Measurements from ENCODE around the gene ASTN2. TPM values are rescaled to one million over a fixed set of nuclear protein-coding genes. Genes with fewer than 3 reads are reported as not detected.

The ASTN2 gene
- total RNA-seq, 4 donors from 2014 or later, result 3.0 to 7.0 (median 5.2) TPM

- Histone ChIP-seq H3K27ac (no peak overlapping the region), H3K27me3 (no peaks in the 10 kb centered on the region), H3K4me1 (no peaks in the 10 kb centered on the region), H3K36me3 (no peaks in the 10 kb centered on the region), H3K4me3 (no peak overlapping the region), H3K9me3 (no peaks in the 10 kb centered on the region)
- DNase-seq, result no peak
- intact Hi-C loops (cut with DNase I; ENCODE audit: low total_unique reads) (no loop called here), in situ Hi-C loops (cut with MboI; ENCODE audit: low pct_ligation_motif_present in 1 of 4, low pct_unique_long_range_greater_than_20kb in 1 of 4, low sequenced_read_pairs in 3 of 4) (loop anchor here in 1 of 4 donors (25.0 kb wide), 1 partner anchor 467 kb away; the partner anchor contains the start of gene PAPPA)
- TF ChIP-seq CTCF (IDR thresholded peaks at IDR 0.05), result no peak
- TF ChIP-seq EP300 (IDR thresholded peaks at IDR 0.05; ENCODE audit: low read depth), result no peak
- no peak for TF ChIP-seq POLR2AphosphoS5 (IDR thresholded peaks at IDR 0.05)
- TF ChIP-seq POLR2A (IDR thresholded peaks at IDR 0.05), result no peak
- 54 to 60% methylated on average over 2 to 3 of the region's 3 CpGs for WGBS, 2 donors (ENCODE audit: low coverage in 1 of 2)
These were observed 785.2 kb downstream of the ASTN2 start for GRCh38 chr9:116629634-116630033.

GRCh38 chr9:116628716-116629115 is 786.1 kb downstream of the ASTN2 start:
- Histone ChIP-seq H3K9me3 (no peaks in the 10 kb centered on the region), H3K27ac (no peak overlapping the region), H3K4me1 (no peaks in the 10 kb centered on the region), H3K36me3 (no peaks in the 10 kb centered on the region), H3K27me3 (no peaks in the 10 kb centered on the region), H3K4me3 (no peak overlapping the region)
- DNase-seq, result no peak
- in situ Hi-C loops (cut with MboI; ENCODE audit: low pct_ligation_motif_present in 1 of 4, low pct_unique_long_range_greater_than_20kb in 1 of 4, low sequenced_read_pairs in 3 of 4), result loop anchor here in 1 of 4 donors (25.0 kb wide), 1 partner anchor 466 kb away; the partner anchor contains the start of gene PAPPA
- 69 to 72% methylated on average over 4 of the region's 4 CpGs for WGBS, 2 donors (ENCODE audit: low coverage in 1 of 2)
- intact Hi-C loops (cut with DNase I; ENCODE audit: low total_unique reads), result no loop called here
- no peak for TF ChIP-seq EP300 (IDR thresholded peaks at IDR 0.05; ENCODE audit: low read depth)

GRCh38 chr9:116627433-116627832 is 787.4 kb downstream of the ASTN2 start:
- H3K9me3 ChIP-seq, result no peaks in the 10 kb centered on the region
- no peaks in the 10 kb centered on the region for H3K4me1 ChIP-seq
- no peak overlapping the region for H3K4me3 ChIP-seq
- H3K27ac ChIP-seq, result no peak overlapping the region
- TF ChIP-seq CTCF (IDR thresholded peaks at IDR 0.05), result no peak
- TF ChIP-seq EP300 (IDR thresholded peaks at IDR 0.05; ENCODE audit: low read depth), result no peak
- no peak for TF ChIP-seq POLR2AphosphoS5 (IDR thresholded peaks at IDR 0.05)
- TF ChIP-seq POLR2A (IDR thresholded peaks at IDR 0.05), result no peak
- no peak for DNase-seq
- no peaks in the 10 kb centered on the region for H3K36me3 ChIP-seq
- intact Hi-C loops (cut with DNase I; ENCODE audit: low total_unique reads), result no loop called here
- WGBS, 2 donors (ENCODE audit: low coverage in 1 of 2), result 97 to 100% methylated on average over 1 to 2 of the region's 2 CpGs
- in situ Hi-C loops (cut with MboI; ENCODE audit: low pct_ligation_motif_present in 1 of 4, low pct_unique_long_range_greater_than_20kb in 1 of 4, low sequenced_read_pairs in 3 of 4), result loop anchor here in 1 of 4 donors (25.0 kb wide), 1 partner anchor 465 kb away; the partner anchor contains the start of gene PAPPA
- H3K27me3 ChIP-seq, result no peaks in the 10 kb centered on the region

GRCh38 chr9:116626762-116627161 is 788.1 kb downstream of the ASTN2 start:
- no peak for DNase-seq
- Histone ChIP-seq H3K9me3 (no peaks in the 10 kb centered on the region), H3K4me3 (no peak overlapping the region), H3K27ac (no peak overlapping the region), H3K36me3 (no peaks in the 10 kb centered on the region), H3K4me1 (no peaks in the 10 kb centered on the region), H3K27me3 (no peaks in the 10 kb centered on the region)
- in situ Hi-C loops (cut with MboI; ENCODE audit: low pct_ligation_motif_present in 1 of 4, low pct_unique_long_range_greater_than_20kb in 1 of 4, low sequenced_read_pairs in 3 of 4) (loop anchor here in 1 of 4 donors (25.0 kb wide), 1 partner anchor 464 kb away; the partner anchor contains the start of gene PAPPA), intact Hi-C loops (cut with DNase I; ENCODE audit: low total_unique reads) (no loop called here)
- TF ChIP-seq POLR2AphosphoS5 (IDR thresholded peaks at IDR 0.05), result no peak
- TF ChIP-seq CTCF (IDR thresholded peaks at IDR 0.05), result no peak
- no peak for TF ChIP-seq EP300 (IDR thresholded peaks at IDR 0.05; ENCODE audit: low read depth)
- no peak for TF ChIP-seq POLR2A (IDR thresholded peaks at IDR 0.05)
- WGBS, 2 donors (ENCODE audit: low coverage in 1 of 2), result 88 to 92% methylated on average over 3 of the region's 3 CpGs

- intact Hi-C loops (cut with DNase I; ENCODE audit: low total_unique reads), result no loop called here
These were observed 791.1 kb downstream of the ASTN2 start for GRCh38 chr9:116623715-116624114.

More at GRCh38 chr9:116623715-116624114, 791.1 kb downstream of the ASTN2 start:
- in situ Hi-C loops (cut with MboI; ENCODE audit: low pct_ligation_motif_present in 1 of 4, low pct_unique_long_range_greater_than_20kb in 1 of 4, low sequenced_read_pairs in 3 of 4), result no loop called here
- no peak for DNase-seq
- Histone ChIP-seq H3K4me1 (no peaks in the 10 kb centered on the region), H3K4me3 (no peak overlapping the region), H3K36me3 (no peaks in the 10 kb centered on the region), H3K27me3 (no peaks in the 10 kb centered on the region), H3K9me3 (no peaks in the 10 kb centered on the region), H3K27ac (peak overlapping the region in 1 of 4 donors; percentile 5)
- TF ChIP-seq POLR2AphosphoS5 (IDR thresholded peaks at IDR 0.05), result no peak
- TF ChIP-seq CTCF (IDR thresholded peaks at IDR 0.05), result no peak
- no peak for TF ChIP-seq EP300 (IDR thresholded peaks at IDR 0.05; ENCODE audit: low read depth)
- no peak for TF ChIP-seq POLR2A (IDR thresholded peaks at IDR 0.05)
- 82 to 92% methylated on average over 3 to 4 of the region's 4 CpGs for WGBS, 2 donors (ENCODE audit: low coverage in 1 of 2)

All from transverse colon (tissue), 4 donors.